Activated CD8-positive, alpha-beta memory T cell treated with anti-CD3 and anti-CD28 coated beads, Interleukin-2, amount 50 U/mL, for 4 hours (primary cell): ENCODE results near the gene SET.
A peak's percentile ranks its signal among the peaks of the same experiment; 100 is the strongest.

Experiments used
- DNase-seq: peaks from one replicate; pipeline ENCODE4 v3.0.0-alpha.2; 2020

SET gene

GRCh38 chr9:128713941-128714573, 25.0 kb downstream of the SET start:
- DNase-seq: no peak

GRCh38 chr9:128714586-128715435, 25.8 kb downstream of the SET start:
- DNase-seq: no peak

GRCh38 chr9:128715436-128715750, 26.4 kb downstream of the SET start:
- no peak for DNase-seq

- DNase-seq: no peak
Observed at GRCh38 chr9:128716581-128717254, 27.7 kb downstream of the SET start.

DNA sequence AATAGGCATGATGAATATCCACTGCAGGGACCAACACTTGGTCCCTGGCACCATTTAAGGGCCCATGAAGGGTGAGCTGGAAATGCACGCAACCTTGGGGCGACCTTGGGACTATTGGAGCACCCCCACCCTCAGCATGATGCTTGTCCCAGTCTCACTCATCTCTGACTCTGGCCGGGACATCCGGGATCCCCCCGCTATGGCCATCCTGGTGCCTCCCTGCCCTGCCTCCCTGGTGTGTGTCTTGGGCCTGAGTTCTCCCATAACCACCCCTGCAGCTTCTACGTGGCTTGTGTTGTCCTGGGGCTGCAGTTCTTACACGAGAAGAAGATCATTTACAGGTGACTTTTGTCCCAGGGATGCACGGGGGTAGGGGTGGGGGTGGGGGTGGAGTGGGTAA, 29.0 kb downstream of the SET start:
- no peak for DNase-seq

GRCh38 chr9:128718475-128718874, 29.5 kb downstream of the SET start:
- DNase-seq: no peak

DNA sequence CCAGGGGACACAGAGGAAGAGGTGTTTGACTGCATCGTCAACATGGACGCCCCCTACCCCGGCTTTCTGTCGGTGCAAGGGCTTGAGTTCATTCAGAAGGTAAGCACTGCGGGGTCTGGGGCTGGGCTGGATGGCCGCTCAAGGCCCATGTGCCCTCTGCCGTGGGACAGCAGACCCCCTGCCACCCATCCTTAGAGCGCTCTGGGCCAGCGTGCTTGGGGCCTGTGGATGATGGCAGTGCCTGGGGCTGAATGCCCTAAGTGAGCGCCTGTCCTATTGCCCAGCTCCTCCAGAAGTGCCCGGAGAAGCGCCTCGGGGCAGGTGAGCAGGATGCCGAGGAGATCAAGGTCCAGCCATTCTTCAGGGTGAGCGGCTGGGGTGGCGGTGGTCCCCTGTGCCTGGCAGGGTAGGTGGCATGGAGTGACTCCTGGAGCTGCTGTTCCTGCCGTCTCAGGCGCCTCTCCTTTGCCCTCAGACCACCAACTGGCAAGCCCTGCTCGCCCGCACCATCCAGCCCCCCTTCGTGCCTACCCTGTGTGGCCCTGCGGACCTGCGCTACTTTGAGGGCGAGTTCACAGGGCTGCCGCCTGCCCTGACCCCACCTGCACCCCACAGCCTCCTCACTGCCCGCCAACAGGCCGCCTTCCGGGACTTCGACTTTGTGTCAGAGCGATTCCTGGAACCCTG, 31.0 kb downstream of the SET start:
- DNase-seq: no peak

GRCh38 chr9:128720841-128721486, 31.9 kb downstream of the SET start:
- DNase-seq: no peak

DNA sequence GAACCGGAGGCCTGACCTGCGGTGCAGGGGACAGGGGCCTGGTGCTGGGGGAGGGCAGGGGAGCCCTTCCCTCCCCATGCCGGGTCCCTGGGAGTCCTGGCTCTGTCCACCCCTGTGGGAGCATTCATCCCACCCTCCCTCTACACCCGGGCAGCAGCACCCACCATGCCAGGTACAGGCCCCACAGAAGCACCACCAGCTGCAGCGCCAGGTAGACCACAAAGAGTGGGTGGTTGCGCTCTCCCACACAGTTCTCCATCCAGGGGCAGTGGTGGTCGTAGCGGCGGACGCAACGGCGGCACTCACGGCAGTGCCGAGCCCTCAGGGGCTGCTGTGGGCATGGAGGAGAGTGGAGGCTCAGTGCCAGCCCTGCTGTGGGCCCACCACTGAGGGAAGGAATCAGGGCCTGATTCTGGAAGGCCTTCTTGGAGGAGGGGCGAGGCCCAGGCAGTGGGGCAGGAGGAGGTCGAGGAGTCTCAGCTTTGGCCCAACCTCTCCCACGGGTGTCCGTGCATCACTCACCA, 32.5 kb downstream of the SET start:
- no peak for DNase-seq

DNA sequence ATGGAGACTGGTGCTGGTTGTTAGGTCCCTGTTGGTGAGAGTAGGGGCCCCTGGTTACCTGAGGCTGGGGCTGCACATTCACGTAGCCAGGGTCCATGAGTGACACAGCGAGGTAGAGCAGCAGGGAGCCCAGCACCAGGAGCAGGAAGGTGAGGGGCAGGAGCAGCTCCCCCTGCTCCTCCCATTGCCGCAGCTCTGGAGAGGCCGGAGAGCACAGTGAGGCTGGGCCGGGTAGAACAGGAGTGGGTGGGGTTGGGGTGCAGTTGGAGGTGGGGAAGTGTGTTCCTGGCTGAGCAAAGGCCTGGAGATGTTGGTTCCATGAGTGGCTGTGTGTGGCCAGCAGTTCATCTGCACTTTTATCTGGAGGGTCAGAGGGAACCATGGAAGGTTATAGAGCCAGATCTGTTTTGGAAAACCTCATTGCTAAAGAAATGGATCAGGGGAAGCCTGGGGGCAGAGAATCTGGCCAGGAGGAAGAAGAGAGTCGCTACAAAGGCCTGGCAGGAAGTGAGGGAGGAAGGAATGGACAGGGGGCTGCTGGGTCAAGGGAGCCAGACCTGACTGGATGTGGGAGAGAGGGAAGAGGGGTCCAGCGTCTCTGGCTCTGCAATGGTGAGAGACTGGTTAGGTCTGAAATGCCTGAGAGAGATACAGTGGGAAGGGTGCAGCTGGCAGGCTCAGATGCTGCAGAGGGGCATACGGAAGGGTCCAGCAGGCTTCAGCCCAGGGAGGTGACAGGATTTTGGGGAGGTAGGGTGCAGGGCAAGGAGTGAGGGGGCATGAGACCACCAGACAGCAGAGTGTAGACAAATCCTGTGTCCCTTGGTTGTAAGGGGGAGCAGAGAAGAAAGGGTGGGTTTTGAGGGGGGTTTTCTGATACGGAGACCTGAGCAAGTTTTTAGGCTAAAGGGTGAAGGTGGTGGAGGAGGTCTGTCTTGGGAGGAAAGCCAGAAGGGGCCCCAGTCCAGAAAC, 33.6 kb downstream of the SET start:
- DNase-seq: no peak

GRCh38 chr9:128723352-128723865, 34.4 kb downstream of the SET start:
- DNase-seq: no peak

- peak; percentile 98 for DNase-seq
Observed at GRCh38 chr9:128723866-128724743, 35.1 kb downstream of the SET start, which contains the start of gene ZDHHC12. ZDHHC12 (minus strand) TSS chr9:128724127; CDS start chr9:128724093, 34 bp downstream.

DNA sequence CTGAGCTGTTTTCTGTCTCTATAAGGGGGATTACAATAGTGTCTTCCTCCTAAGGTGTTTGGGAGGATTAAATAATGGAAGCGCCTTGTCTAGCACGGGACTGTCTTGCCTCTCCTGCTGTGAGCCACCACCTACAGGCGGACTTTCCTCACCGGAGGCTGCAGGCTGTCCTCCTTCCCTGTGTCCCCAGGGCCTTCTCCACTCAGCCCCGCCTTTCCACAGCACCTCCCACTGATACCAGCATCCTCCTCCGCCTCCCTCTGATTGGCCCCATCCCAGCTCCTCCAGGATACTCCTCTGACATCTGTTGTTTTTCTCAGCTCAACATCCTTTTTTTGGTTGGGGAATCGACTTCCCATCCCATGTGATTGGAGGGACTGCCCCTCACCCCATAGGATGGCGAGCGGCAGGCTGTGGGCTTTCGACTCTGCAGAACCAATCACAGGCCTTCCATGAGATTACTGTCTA, 35.8 kb downstream of the SET start:
- peak; percentile 32 for DNase-seq

- no peak for DNase-seq
Observed at GRCh38 chr9:128727640-128728248, 38.7 kb downstream of the SET start.

- DNase-seq: no peak
Observed at GRCh38 chr9:128728298-128728697, 39.3 kb downstream of the SET start.

GRCh38 chr9:128729302-128729701, 40.3 kb downstream of the SET start:
- DNase-seq: no peak

GRCh38 chr9:128729766-128730517, 40.9 kb downstream of the SET start:
- no peak for DNase-seq

DNA sequence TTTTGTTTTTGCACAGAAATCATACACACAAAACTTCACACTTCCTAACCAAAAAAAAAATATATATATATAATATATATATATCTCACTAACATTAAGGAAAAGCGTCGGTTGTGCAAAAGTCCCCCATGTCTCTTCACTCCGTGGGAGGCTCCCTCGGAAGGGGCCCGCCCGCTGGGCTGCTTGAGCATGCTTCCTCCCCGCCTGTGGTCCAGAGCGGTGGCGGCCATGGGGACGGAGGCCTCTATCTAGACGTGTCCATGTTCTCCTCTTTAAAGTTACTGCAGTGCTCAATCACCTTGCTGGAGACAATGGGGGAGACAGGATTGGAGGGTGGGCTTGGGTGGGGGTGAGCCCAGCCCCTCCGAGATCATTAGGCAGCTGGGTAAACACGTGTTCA, 42.1 kb downstream of the SET start:
- DNase-seq: no peak

- DNase-seq: no peak
Observed at GRCh38 chr9:128731691-128732090, 42.7 kb downstream of the SET start.
